Activated effector memory CD4-positive, alpha-beta T cell treated with anti-CD3 and anti-CD28 coated beads, Interleukin-2, amount 50 U/mL, for 16 hours (primary cell): Measurements from ENCODE around the gene KLK13.

ENCODE experiments used
- DNase-seq: peaks from one replicate; pipeline ENCODE4 v3.0.0-alpha.2; 2020

The KLK13 gene

GRCh38 chr19:51091895-51092873 is 27.3 kb upstream of the KLK13 start:
- no peak for DNase-seq

GRCh38 chr19:51091126-51091525 is 26.2 kb upstream of the KLK13 start:
- DNase-seq: no peak

GRCh38 chr19:51090471-51090870 is 25.6 kb upstream of the KLK13 start:
- no peak for DNase-seq

- DNase-seq: no peak
These were observed 24.9 kb upstream of the KLK13 start for GRCh38 chr19:51089786-51090185.

- DNase-seq: peak; percentile 42
These were observed 21.4 kb upstream of the KLK13 start for GRCh38 chr19:51086153-51086850.

- peak; percentile 44 for DNase-seq
These were observed 19.6 kb upstream of the KLK13 start for GRCh38 chr19:51084505-51084904.

- peak; percentile 34 for DNase-seq
These were observed 18.9 kb upstream of the KLK13 start for GRCh38 chr19:51083783-51084182.

- peak; percentile 21 for DNase-seq
These were observed 18.3 kb upstream of the KLK13 start for GRCh38 chr19:51083181-51083580.

- peak; percentile 42 for DNase-seq
These were observed 17.7 kb upstream of the KLK13 start, which contains the start of gene KLK14 for GRCh38 chr19:51082611-51083010. KLK14 (minus strand) TSS chr19:51082887; CDS start chr19:51082614, 273 bp downstream.

- DNase-seq: peak; percentile 25
These were observed 16.6 kb upstream of the KLK13 start for GRCh38 chr19:51081476-51081875.

- peak; percentile 25 for DNase-seq
These were observed 14.7 kb upstream of the KLK13 start for GRCh38 chr19:51079481-51080110.

GRCh38 chr19:51078731-51079130 is 13.8 kb upstream of the KLK13 start:
- no peak for DNase-seq

GRCh38 chr19:51078104-51078503 is 13.2 kb upstream of the KLK13 start:
- no peak for DNase-seq

- peak; percentile 53 for DNase-seq
These were observed 11.8 kb upstream of the KLK13 start for GRCh38 chr19:51076631-51077213.

GRCh38 chr19:51075998-51076397 is 11.1 kb upstream of the KLK13 start:
- peak; percentile 8 for DNase-seq

GRCh38 chr19:51071095-51071405 is 6.2 kb upstream of the KLK13 start:
- no peak for DNase-seq

- DNase-seq: no peak
These were observed 5.6 kb upstream of the KLK13 start for GRCh38 chr19:51070334-51071094.

GRCh38 chr19:51066393-51067186 is 1.7 kb upstream of the KLK13 start:
- no peak for DNase-seq

GRCh38 chr19:51065221-51065960 is 499 bp upstream of the KLK13 start:
- no peak for DNase-seq

- DNase-seq: no peak
These were observed 1.2 kb downstream of the KLK13 start for GRCh38 chr19:51063664-51064063.

- DNase-seq: no peak
These were observed 3.9 kb downstream of the KLK13 start for GRCh38 chr19:51060973-51061372.
